Progenitor cell of endocrine pancreas (in vitro differentiated cells): Measurements from ENCODE around the gene IGFALS. TPM values are rescaled to one million over a fixed set of nuclear protein-coding genes. Genes with fewer than 3 reads are reported as not detected.

Experiments
- DNase-seq: peaks from one replicate; pipeline ENCODE4 v3.0.0; 2021; ENCODE audit warnings: low spot score; ENCODE audit not compliant: unreplicated experiment
- H3K27ac Mint-ChIP-seq: 2 replicates; pipeline ENCODE4 v1.8.0; 2021; ENCODE audit warnings: mild to moderate bottlenecking, moderate library complexity, mixed read lengths
- H3K27me3 Mint-ChIP-seq: 2 replicates; pipeline ENCODE4 v1.8.0; 2021; ENCODE audit warnings: mixed read lengths
- H3K36me3 Mint-ChIP-seq: 2 replicates; pipeline ENCODE4 v1.8.0; 2022; ENCODE audit warnings: mixed read lengths; ENCODE audit not compliant: insufficient read depth
- H3K4me1 Mint-ChIP-seq: 2 replicates; pipeline ENCODE4 v1.8.0; 2021; ENCODE audit warnings: low read depth, mixed read lengths
- H3K4me3 Mint-ChIP-seq: 2 replicates; pipeline ENCODE4 v1.8.0; 2021; ENCODE audit warnings: low read depth, mild to moderate bottlenecking, moderate library complexity, mixed read lengths
- H3K9me3 Mint-ChIP-seq: 2 replicates; pipeline ENCODE4 v1.8.0; 2021; ENCODE audit warnings: low read depth, mixed read lengths
- CTCF ChIP-seq: fragments of 200-600 bp; sonication (generic); IDR thresholded peaks from one replicate; pipeline ENCODE4 v1.5.0; 2021; ENCODE audit warnings: antibody characterized with exemption, mild to moderate bottlenecking; ENCODE audit not compliant: unreplicated experiment
- total RNA-seq: library from RNA; stranded (reverse); gene quantifications from 2 replicates; pipeline ENCODE4 v1.2.1, GENCODE V29; 2021

The IGFALS gene
- total RNA-seq, 1 donor from 2014 or later = 1.2 TPM

- TF ChIP-seq CTCF = no peak
- Mint-ChIP-seq H3K36me3 (no peaks in the 10 kb centered on the region), H3K4me1 (no peaks in the 10 kb centered on the region), H3K9me3 (no peaks in the 10 kb centered on the region), H3K27ac (no peak overlapping the region), H3K27me3 (no peaks in the 10 kb centered on the region), H3K4me3 (no peak overlapping the region)
- DNase-seq = no peak
Observed at GRCh38 chr16:1741553-1742165, 51.8 kb downstream of the IGFALS start.

- Mint-ChIP-seq H3K9me3 (no peaks in the 10 kb centered on the region), H3K4me3 (no peak overlapping the region), H3K4me1 (no peaks in the 10 kb centered on the region), H3K36me3 (no peaks in the 10 kb centered on the region), H3K27me3 (no peaks in the 10 kb centered on the region), H3K27ac (no peak overlapping the region)
- no peak for DNase-seq
- TF ChIP-seq CTCF = no peak
Observed at GRCh38 chr16:1740781-1741490, 52.6 kb downstream of the IGFALS start.

Other genes with a start within 250 kb of the IGFALS start
- gene IFT140, start 181.6 kb downstream of the IGFALS start, total RNA-seq = 75.2 and 85.3 TPM in 2 replicates
- 58.3 and 61.3 TPM in 2 replicates for gene CRAMP1, start 181.3 kb downstream of the IGFALS start, total RNA-seq
- gene JPT2, start 115.4 kb downstream of the IGFALS start, total RNA-seq = 141 and 146 TPM in 2 replicates
- 153 and 157 TPM in 2 replicates for gene MAPK8IP3, start 87.5 kb downstream of the IGFALS start, total RNA-seq
- 34.4 and 35.3 TPM in 2 replicates for gene NME3, start 22.2 kb downstream of the IGFALS start, total RNA-seq
- gene EME2, start 20.9 kb downstream of the IGFALS start, total RNA-seq = 50.6 and 53.4 TPM in 2 replicates
- 77.2 and 84.6 TPM in 2 replicates for gene MRPS34, start 20.6 kb downstream of the IGFALS start, total RNA-seq
- 47.8 and 50.2 TPM in 2 replicates for gene SPSB3, start 11.1 kb downstream of the IGFALS start, total RNA-seq
- gene NUBP2, start 10.7 kb downstream of the IGFALS start, total RNA-seq = 59.9 and 65.4 TPM in 2 replicates
- gene HAGH, start 33.1 kb upstream of the IGFALS start, total RNA-seq = 43.6 and 46.4 TPM in 2 replicates
- gene FAHD1, start 33.5 kb upstream of the IGFALS start, total RNA-seq = 26.3 and 27.9 TPM in 2 replicates
- not detected in 2 replicates for gene MEIOB, start 78.5 kb upstream of the IGFALS start, total RNA-seq
- gene HS3ST6, start 124.7 kb upstream of the IGFALS start, total RNA-seq = 0.46 TPM in 1 of 2 replicates, not detected in the other
- gene MSRB1, start 149.5 kb upstream of the IGFALS start, total RNA-seq = 28.5 and 28.9 TPM in 2 replicates
- not detected in 2 replicates for gene RPL3L, start 161.0 kb upstream of the IGFALS start, total RNA-seq
- gene NDUFB10, start 165.8 kb upstream of the IGFALS start, total RNA-seq = 96.9 and 105 TPM in 2 replicates
- gene RPS2, start 171.1 kb upstream of the IGFALS start, total RNA-seq = 2,309 and 2,385 TPM in 2 replicates
- not detected in 2 replicates for gene RNF151, start 173.2 kb upstream of the IGFALS start, total RNA-seq
- 30.8 and 32.2 TPM in 2 replicates for gene TBL3, start 178.3 kb upstream of the IGFALS start, total RNA-seq
- gene NOXO1, start 187.8 kb upstream of the IGFALS start, total RNA-seq = 0.93 and 1.5 TPM in 2 replicates
- gene GFER, start 190.5 kb upstream of the IGFALS start, total RNA-seq = 27.1 and 32.9 TPM in 2 replicates
- gene SYNGR3, start 196.3 kb upstream of the IGFALS start, total RNA-seq = 3.0 and 3.3 TPM in 2 replicates
- 41.5 and 43.6 TPM in 2 replicates for gene ZNF598, start 216.1 kb upstream of the IGFALS start, total RNA-seq
- gene NPW, start 226.1 kb upstream of the IGFALS start, total RNA-seq = 5.0 and 5.3 TPM in 2 replicates
- 8.4 and 10.3 TPM in 2 replicates for gene NHERF2, start 233.2 kb upstream of the IGFALS start, total RNA-seq